CD8-positive, alpha-beta memory T cell (primary cell): Measurements from ENCODE around the gene INSIG1. TPM values are rescaled to one million over a fixed set of nuclear protein-coding genes. Genes with fewer than 3 reads are reported as not detected.

Experiments
- CTCF ChIA-PET: fragments of 350-600 bp; sonication (Branson Sonifier 250); formaldehyde crosslinking; loops from one replicate; lab custom pipeline; 2021; ENCODE audit warnings: antibody characterized with exemption; lab: Charles Lee
- POLR2A ChIA-PET: fragments of 350-600 bp; sonication (Branson Sonifier 250); formaldehyde crosslinking; loops from one replicate; lab custom pipeline; 2021; ENCODE audit warnings: antibody characterized with exemption; lab: Charles Lee
- DNase-seq, 5 donors: peaks; one replicate each; pipeline versions ENCODE4 v3.0.0 to v3.0.0-alpha.2; 2020 to 2022; ENCODE audit warnings: mixed read lengths in 1 of 5
- H3K27ac ChIP-seq: one replicate; pipeline ENCODE4 v1.7.0; 2013; ENCODE audit warnings: low read depth, mild to moderate bottlenecking, low read length, moderate library complexity
- H3K27me3 ChIP-seq: 2 replicates; pipeline ENCODE4 v1.7.0; 2013; ENCODE audit warnings: low read length, mild to moderate bottlenecking; ENCODE audit not compliant: insufficient read depth, poor library complexity, severe bottlenecking
- H3K36me3 ChIP-seq: 2 replicates; pipeline ENCODE4 v1.7.0; 2013; ENCODE audit warnings: mild to moderate bottlenecking, low read length, moderate library complexity; ENCODE audit not compliant: insufficient read depth
- H3K4me1 ChIP-seq: 2 replicates; pipeline ENCODE4 v1.7.0; 2013; ENCODE audit warnings: mild to moderate bottlenecking, low read length, moderate library complexity; ENCODE audit not compliant: insufficient read depth
- H3K4me3 ChIP-seq: 2 replicates; pipeline ENCODE4 v1.7.0; 2013; ENCODE audit warnings: mild to moderate bottlenecking, low read length
- H3K9me3 ChIP-seq: 2 replicates; pipeline ENCODE4 v1.7.0; 2013; ENCODE audit warnings: mild to moderate bottlenecking, low read length
- H3K27ac Mint-ChIP-seq, 8 donors: one replicate each; pipeline ENCODE4 v1.8.0; 2020 to 2021; ENCODE audit warnings: mixed read lengths in 8 of 8, mild to moderate bottlenecking in 6 of 8, inconsistent platforms in 3 of 8, moderate library complexity in 3 of 8
- H3K27me3 Mint-ChIP-seq, 2 donors: one replicate each; pipeline ENCODE4 v1.8.0; 2020 to 2021; ENCODE audit warnings: mixed read lengths in 2 of 2, mild to moderate bottlenecking in 1 of 2, moderate library complexity in 1 of 2
- H3K36me3 Mint-ChIP-seq, 3 donors: one replicate each; pipeline ENCODE4 v1.8.0; 2020 to 2021; ENCODE audit warnings: mixed read lengths in 3 of 3, inconsistent platforms in 1 of 3, mild to moderate bottlenecking in 1 of 3
- H3K4me1 Mint-ChIP-seq, 3 donors: one replicate each; pipeline ENCODE4 v1.8.0; 2020 to 2021; ENCODE audit warnings: mixed read lengths in 3 of 3, inconsistent platforms in 1 of 3, mild to moderate bottlenecking in 1 of 3
- H3K4me3 Mint-ChIP-seq, 7 donors: one replicate each; pipeline ENCODE4 v1.8.0; 2020 to 2021; ENCODE audit warnings: mixed read lengths in 7 of 7, mild to moderate bottlenecking in 6 of 7, moderate library complexity in 4 of 7, inconsistent platforms in 2 of 7
- H3K9me3 Mint-ChIP-seq, 5 donors: one replicate each; pipeline ENCODE4 v1.8.0; 2020 to 2022; ENCODE audit warnings: mixed read lengths in 5 of 5, mild to moderate bottlenecking in 3 of 5, moderate library complexity in 2 of 5, inconsistent platforms in 1 of 5
- polyA plus RNA-seq: library from polyadenylated mRNA; unstranded; fragments of 300-500 nt; fragmentation: Illumina TruSeq; gene quantifications from one replicate; pipeline ENCODE4 v1.2.3, GENCODE V29; 2021
- total RNA-seq, 2 experiments: library from RNA; stranded (reverse); gene quantifications; one replicate each; pipeline ENCODE4 v1.2.3, GENCODE V29; 2021

Gene INSIG1
- total and polyA plus RNA-seq, 3 experiments from 2014 or later = 25.0 to 29.5 (median 27.3) TPM

DNA sequence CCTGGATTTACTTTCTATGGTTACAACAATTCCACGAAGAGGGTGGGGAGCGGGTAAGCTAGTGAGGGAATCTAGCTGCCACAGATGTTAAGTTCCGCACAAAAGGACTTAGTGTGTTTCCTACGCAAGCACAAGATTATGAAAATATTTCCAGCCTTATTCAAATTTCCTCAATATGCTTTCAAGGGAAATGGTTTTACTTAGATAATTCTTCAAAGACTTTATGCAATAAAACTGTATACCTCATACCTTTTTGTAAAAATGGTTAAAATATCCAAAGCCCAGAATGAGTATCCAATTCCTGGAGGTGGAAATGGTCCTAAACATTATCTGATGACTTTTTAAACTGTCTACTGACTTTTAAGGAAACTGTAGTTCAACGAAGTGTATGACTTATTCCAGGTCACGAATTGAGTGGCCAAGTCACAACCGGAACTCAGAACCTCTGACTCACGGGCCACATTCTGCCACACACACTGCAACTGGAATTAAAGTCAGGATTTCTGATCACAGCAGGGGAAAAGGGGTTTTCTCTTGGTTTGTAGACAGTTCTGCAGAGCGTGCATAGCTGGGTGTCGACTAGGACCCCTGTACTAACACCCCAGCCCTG is 20.2 kb upstream of the INSIG1 start:
- Histone ChIP-seq H3K36me3 (no peaks in the 10 kb centered on the region), H3K9me3 (no peaks in the 10 kb centered on the region), H3K27me3 (no peaks in the 10 kb centered on the region), H3K4me1 (no peaks in the 10 kb centered on the region), H3K4me3 (no peak overlapping the region), H3K27ac (no peak overlapping the region)
- no peaks in the 10 kb centered on the region for H3K36me3 Mint-ChIP-seq
- peak overlapping the region in 1 of 7 donors; percentile 66 for H3K4me3 Mint-ChIP-seq
- no peaks in the 10 kb centered on the region for H3K9me3 Mint-ChIP-seq
- peaks cover 4 to 36% of the 10 kb centered on the region in 2 donors for H3K27me3 Mint-ChIP-seq
- no peaks in the 10 kb centered on the region for H3K4me1 Mint-ChIP-seq
- DNase-seq = no peak
- no peak overlapping the region for H3K27ac Mint-ChIP-seq
- POLR2A ChIA-PET = no interaction called here
- CTCF ChIA-PET = interaction anchor here (1.0 to 1.6 kb wide), 2 partner anchors 10 to 68 kb away, joined by 3 read pairs; no protein-coding TSS in a partner anchor

DNA sequence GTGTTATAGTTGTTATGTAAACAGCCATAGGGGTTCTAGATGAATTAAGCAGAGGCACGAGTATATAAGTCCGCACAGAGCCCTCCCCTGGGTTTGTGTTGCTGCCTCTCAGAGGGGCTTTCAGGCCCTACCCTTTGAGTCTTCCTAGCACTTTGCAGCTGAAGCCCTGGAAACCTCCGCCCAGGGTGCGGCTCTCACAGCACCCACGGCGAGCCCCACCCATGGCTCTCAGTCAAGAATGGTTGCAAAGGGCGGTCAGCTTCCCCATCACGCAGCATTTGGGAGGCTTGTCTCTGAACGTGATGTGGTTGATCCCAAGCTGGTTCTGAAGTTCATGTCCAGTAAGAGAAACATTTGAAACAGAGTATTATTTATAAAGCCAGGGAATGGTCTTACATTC is 18.8 kb upstream of the INSIG1 start:
- no peaks in the 10 kb centered on the region for H3K9me3 Mint-ChIP-seq
- no peaks in the 10 kb centered on the region for H3K36me3 Mint-ChIP-seq
- H3K4me1 ChIP-seq = no peaks in the 10 kb centered on the region
- no peak overlapping the region for H3K27ac ChIP-seq
- H3K9me3 ChIP-seq = no peaks in the 10 kb centered on the region
- H3K27ac Mint-ChIP-seq = peak overlapping the region in 1 of 8 donors; percentile 7
- DNase-seq = no peak
- no peaks in the 10 kb centered on the region for H3K36me3 ChIP-seq
- no peaks in the 10 kb centered on the region for H3K4me1 Mint-ChIP-seq
- POLR2A ChIA-PET = no interaction called here
- no peak overlapping the region for H3K4me3 Mint-ChIP-seq
- H3K4me3 ChIP-seq = no peak overlapping the region
- no peaks in the 10 kb centered on the region for H3K27me3 ChIP-seq
- CTCF ChIA-PET = no interaction called here
- H3K27me3 Mint-ChIP-seq = peaks cover 4 to 27% of the 10 kb centered on the region in 2 donors

DNA sequence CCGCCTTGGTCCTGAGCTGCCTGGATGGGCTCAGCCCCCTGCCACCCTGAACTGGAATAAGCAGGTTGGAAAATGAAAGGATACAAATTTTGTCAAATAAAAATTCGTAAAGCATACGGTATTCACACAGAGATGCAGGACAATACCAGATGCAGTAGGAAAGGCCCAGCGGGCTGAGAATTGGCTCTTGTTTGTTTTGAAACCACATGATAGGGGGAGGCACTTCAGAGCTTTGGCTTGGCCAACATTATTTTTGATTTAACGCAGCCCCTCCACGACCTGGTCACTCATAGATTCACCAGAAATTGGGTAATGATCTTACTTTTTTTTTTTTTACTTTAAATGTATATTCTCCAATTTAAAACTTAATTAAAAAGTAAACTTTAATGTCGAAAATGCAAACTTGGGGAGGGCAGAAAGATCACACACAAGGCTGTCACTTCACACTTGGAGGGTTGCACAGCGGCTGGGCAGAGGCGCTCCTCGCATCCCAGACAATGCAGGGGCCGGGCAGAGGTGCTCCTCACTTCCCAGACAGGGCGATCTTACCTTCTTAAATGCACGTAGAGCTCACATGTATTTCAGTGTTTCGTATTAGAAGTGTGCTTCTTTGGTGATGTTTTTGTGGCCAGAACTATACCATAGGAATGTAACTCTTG is 17.8 kb upstream of the INSIG1 start:
- ChIA-PET POLR2A (no interaction called here), CTCF (no interaction called here)
- H3K4me3 Mint-ChIP-seq = no peak overlapping the region

GRCh38 chr7:155280446-155281397 is 17.0 kb upstream of the INSIG1 start:
- no peak overlapping the region for H3K4me3 ChIP-seq
- no peaks in the 10 kb centered on the region for H3K4me1 ChIP-seq
- Mint-ChIP-seq H3K36me3 (no peaks in the 10 kb centered on the region), H3K27me3 (peaks cover 8 to 20% of the 10 kb centered on the region in 2 donors), H3K9me3 (no peaks in the 10 kb centered on the region), H3K4me3 (no peak overlapping the region), H3K4me1 (peaks cover 0 to 2% (median 0%) of the 10 kb centered on the region in 3 donors), H3K27ac (no peak overlapping the region)
- no peak overlapping the region for H3K27ac ChIP-seq
- DNase-seq = no peak
- POLR2A ChIA-PET = no interaction called here
- CTCF ChIA-PET = no interaction called here
- H3K9me3 ChIP-seq = no peaks in the 10 kb centered on the region
- H3K36me3 ChIP-seq = no peaks in the 10 kb centered on the region
- no peaks in the 10 kb centered on the region for H3K27me3 ChIP-seq

More for the DNA sequence above, 17.8 kb upstream of the INSIG1 start:
- no peaks in the 10 kb centered on the region for H3K4me1 ChIP-seq
- Mint-ChIP-seq H3K9me3 (no peaks in the 10 kb centered on the region), H3K4me1 (no peaks in the 10 kb centered on the region), H3K27ac (no peak overlapping the region), H3K27me3 (peaks cover 4 to 24% of the 10 kb centered on the region in 2 donors), H3K36me3 (no peaks in the 10 kb centered on the region)
- no peaks in the 10 kb centered on the region for H3K27me3 ChIP-seq
- no peaks in the 10 kb centered on the region for H3K9me3 ChIP-seq
- H3K27ac ChIP-seq = no peak overlapping the region
- H3K36me3 ChIP-seq = no peaks in the 10 kb centered on the region
- H3K4me3 ChIP-seq = no peak overlapping the region
- no peak for DNase-seq

GRCh38 chr7:155281398-155281969 is 16.2 kb upstream of the INSIG1 start:
- Mint-ChIP-seq H3K27me3 (peaks cover 13 to 20% of the 10 kb centered on the region in 2 donors), H3K36me3 (no peaks in the 10 kb centered on the region), H3K4me3 (no peak overlapping the region), H3K4me1 (peaks cover 4 to 10% (median 7%) of the 10 kb centered on the region in 3 donors), H3K27ac (no peak overlapping the region), H3K9me3 (no peaks in the 10 kb centered on the region)
- DNase-seq = no peak
- H3K27me3 ChIP-seq = no peaks in the 10 kb centered on the region
- no peaks in the 10 kb centered on the region for H3K9me3 ChIP-seq
- ChIA-PET CTCF (interaction anchor here (1.2 kb wide), 1 partner anchor 16 kb away, joined by 3 read pairs; the partner anchor contains the start of gene INSIG1), POLR2A (no interaction called here)
- H3K4me3 ChIP-seq = no peak overlapping the region
- H3K27ac ChIP-seq = no peak overlapping the region
- no peaks in the 10 kb centered on the region for H3K36me3 ChIP-seq
- peaks cover 3% of the 10 kb centered on the region for H3K4me1 ChIP-seq

GRCh38 chr7:155282671-155283070 is 15.0 kb upstream of the INSIG1 start:
- no peaks in the 10 kb centered on the region for H3K9me3 ChIP-seq
- peaks cover 16 to 20% of the 10 kb centered on the region in 2 donors for H3K27me3 Mint-ChIP-seq
- H3K4me1 Mint-ChIP-seq = peaks cover 4 to 20% (median 16%) of the 10 kb centered on the region in 3 donors
- peaks cover 3% of the 10 kb centered on the region for H3K4me1 ChIP-seq
- no peaks in the 10 kb centered on the region for H3K27me3 ChIP-seq
- no peak overlapping the region for H3K4me3 Mint-ChIP-seq
- H3K4me3 ChIP-seq = no peak overlapping the region
- ChIA-PET POLR2A (no interaction called here), CTCF (interaction anchor here (1.2 kb wide), 1 partner anchor 15 kb away, joined by 3 read pairs; the partner anchor contains the start of gene INSIG1)
- no peak for DNase-seq
- no peaks in the 10 kb centered on the region for H3K36me3 Mint-ChIP-seq
- H3K27ac Mint-ChIP-seq = peak overlapping the region in 1 of 8 donors; percentile 3
- H3K9me3 Mint-ChIP-seq = no peaks in the 10 kb centered on the region
- H3K27ac ChIP-seq = no peak overlapping the region
- no peaks in the 10 kb centered on the region for H3K36me3 ChIP-seq

DNA sequence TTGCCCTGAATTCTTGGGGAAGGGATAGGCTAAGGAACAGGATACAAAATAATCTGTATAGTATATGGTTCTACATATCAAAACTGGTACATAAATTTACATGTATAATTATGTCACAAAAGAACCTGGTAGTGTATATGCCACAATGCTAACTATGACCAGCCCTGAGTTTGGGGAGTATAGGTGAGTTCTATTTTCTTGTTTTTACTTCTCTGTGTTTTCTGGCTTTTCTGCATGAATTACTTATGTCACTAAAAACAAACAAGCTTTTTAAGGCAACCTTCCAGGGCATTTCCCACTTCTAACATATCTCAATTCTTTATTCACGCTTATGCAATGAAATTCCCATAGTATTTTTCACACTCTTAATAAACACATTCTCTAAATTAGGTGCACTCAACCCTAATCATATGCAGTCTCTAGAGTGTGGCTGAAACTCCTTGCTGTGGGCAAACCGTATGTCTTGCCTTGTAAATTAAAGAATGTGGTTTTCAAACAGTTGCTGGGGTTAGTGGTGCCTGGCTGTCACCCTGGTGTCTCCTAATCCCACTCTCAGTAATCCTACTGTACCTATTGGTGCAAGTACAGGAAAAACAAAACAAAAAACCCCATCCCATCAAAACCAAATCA is 14.0 kb upstream of the INSIG1 start:
- Histone ChIP-seq H3K9me3 (no peaks in the 10 kb centered on the region), H3K27ac (no peak overlapping the region), H3K4me1 (peaks cover 3% of the 10 kb centered on the region), H3K36me3 (no peaks in the 10 kb centered on the region), H3K27me3 (no peaks in the 10 kb centered on the region), H3K4me3 (no peak overlapping the region)
- no peak overlapping the region for H3K27ac Mint-ChIP-seq
- ChIA-PET CTCF (no interaction called here), POLR2A (no interaction called here)
- peaks cover 4 to 24% (median 16%) of the 10 kb centered on the region in 3 donors for H3K4me1 Mint-ChIP-seq
- no peaks in the 10 kb centered on the region for H3K9me3 Mint-ChIP-seq
- H3K36me3 Mint-ChIP-seq = no peaks in the 10 kb centered on the region
- no peak for DNase-seq
- H3K27me3 Mint-ChIP-seq = peaks cover 12 to 13% of the 10 kb centered on the region in 2 donors
- no peak overlapping the region for H3K4me3 Mint-ChIP-seq
